ENCODE data around the gene UMOD. TPM values are rescaled to one million over a fixed set of nuclear protein-coding genes. Genes with fewer than 3 reads are reported as not detected.

UMOD gene
- total RNA-seq, 3 donors from 2014 or later, result not detected

DNA sequence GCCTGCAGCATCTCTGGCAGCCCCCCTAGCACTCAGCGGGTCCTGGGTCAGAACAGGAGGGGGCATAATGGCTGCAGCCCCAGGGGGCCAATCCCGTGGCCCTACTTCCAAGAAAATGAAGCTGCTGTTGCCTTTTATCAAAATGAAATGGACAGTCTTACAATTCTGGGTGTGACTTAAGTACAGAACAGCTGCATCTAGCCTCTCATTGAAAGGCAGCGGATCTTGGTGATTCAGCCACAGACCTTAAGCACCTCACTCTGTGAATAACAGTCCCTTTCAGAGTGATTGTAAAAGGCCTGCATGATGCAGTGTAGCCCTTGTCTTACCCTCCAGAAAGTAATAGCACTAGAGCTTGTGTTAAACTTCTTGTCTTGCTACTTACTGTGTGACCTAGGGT lies 11.5 kb upstream of the UMOD start:
- ATAC-seq (no peak), DNase-seq (no peak)
- TF ChIP-seq, protein P1, sequence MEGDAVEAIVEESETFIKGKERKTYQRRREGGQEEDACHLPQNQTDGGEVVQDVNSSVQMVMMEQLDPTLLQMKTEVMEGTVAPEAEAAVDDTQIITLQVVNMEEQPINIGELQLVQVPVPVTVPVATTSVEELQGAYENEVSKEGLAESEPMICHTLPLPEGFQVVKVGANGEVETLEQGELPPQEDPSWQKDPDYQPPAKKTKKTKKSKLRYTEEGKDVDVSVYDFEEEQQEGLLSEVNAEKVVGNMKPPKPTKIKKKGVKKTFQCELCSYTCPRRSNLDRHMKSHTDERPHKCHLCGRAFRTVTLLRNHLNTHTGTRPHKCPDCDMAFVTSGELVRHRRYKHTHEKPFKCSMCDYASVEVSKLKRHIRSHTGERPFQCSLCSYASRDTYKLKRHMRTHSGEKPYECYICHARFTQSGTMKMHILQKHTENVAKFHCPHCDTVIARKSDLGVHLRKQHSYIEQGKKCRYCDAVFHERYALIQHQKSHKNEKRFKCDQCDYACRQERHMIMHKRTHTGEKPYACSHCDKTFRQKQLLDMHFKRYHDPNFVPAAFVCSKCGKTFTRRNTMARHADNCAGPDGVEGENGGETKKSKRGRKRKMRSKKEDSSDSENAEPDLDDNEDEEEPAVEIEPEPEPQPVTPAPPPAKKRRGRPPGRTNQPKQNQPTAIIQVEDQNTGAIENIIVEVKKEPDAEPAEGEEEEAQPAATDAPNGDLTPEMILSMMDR (IDR thresholded peaks at IDR 0.05), result no peak
- intact Hi-C loops (cut with DNase I, micrococcal nuclease), result no loop called here
- H3K4me1 ChIP-seq (ENCODE audit: low read depth), result no peaks in the 10 kb centered on the region
- H3K9me3 ChIP-seq, result no peaks in the 10 kb centered on the region
- H3K4me3 ChIP-seq, result no peak overlapping the region
- H3K36me3 ChIP-seq (ENCODE audit: low read depth), result no peaks in the 10 kb centered on the region

DNA sequence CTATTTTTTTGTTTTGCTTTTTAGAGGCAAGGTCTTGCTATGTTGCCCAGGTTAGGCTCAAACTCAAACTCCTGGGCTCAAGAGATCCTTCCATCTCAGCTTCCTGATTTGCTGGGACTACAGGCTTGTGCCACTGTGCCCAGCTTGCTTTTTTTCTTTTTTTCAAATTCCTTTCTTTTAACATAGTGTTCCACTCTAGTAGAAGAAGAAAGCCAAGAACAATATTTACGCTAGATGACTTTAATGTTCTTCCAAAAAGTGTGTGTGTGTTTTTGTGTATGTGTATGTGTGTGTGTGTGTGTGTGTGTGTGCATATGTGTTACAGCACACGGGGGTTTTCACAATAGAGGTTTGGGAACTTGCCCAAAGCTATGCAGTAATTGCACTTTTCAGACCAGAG lies 10.7 kb upstream of the UMOD start:
- Histone ChIP-seq H3K36me3 (ENCODE audit: low read depth) (no peaks in the 10 kb centered on the region), H3K4me1 (ENCODE audit: low read depth) (no peaks in the 10 kb centered on the region), H3K9me3 (no peaks in the 10 kb centered on the region), H3K4me3 (no peak overlapping the region)
- DNase-seq (no peak), ATAC-seq (no peak)
- TF ChIP-seq, protein P1 (IDR thresholded peaks at IDR 0.05), result no peak
- intact Hi-C loops (cut with DNase I, micrococcal nuclease), result no loop called here

DNA sequence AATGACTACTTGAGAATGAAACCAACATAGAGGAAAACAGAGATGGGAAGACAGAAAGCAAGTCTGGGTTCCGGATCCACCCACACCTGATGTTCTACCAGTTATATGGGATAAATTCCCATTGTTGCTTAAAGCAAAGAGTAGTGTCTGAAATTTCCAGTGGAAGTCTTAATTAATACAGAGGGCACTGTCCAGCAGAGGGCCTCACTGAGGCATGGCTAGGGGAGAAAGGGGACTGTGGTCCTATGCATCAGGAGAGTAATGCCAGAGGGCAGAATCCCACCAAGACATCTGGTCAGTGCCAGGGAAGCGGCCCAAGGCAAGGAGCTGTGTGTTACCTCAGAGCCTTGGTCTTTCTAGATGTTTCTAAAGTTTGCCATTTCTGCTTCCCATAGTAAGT lies 7.5 kb upstream of the UMOD start:
- H3K36me3 ChIP-seq (ENCODE audit: low read depth), result no peaks in the 10 kb centered on the region
- no peak overlapping the region for H3K4me3 ChIP-seq
- DNase-seq (no peak), ATAC-seq (no peak)
- intact Hi-C loops (cut with DNase I, micrococcal nuclease), result no loop called here
- H3K9me3 ChIP-seq, result no peaks in the 10 kb centered on the region
- no peaks in the 10 kb centered on the region for H3K4me1 ChIP-seq (ENCODE audit: low read depth)
- TF ChIP-seq, protein P1 (IDR thresholded peaks at IDR 0.05), result no peak

DNA sequence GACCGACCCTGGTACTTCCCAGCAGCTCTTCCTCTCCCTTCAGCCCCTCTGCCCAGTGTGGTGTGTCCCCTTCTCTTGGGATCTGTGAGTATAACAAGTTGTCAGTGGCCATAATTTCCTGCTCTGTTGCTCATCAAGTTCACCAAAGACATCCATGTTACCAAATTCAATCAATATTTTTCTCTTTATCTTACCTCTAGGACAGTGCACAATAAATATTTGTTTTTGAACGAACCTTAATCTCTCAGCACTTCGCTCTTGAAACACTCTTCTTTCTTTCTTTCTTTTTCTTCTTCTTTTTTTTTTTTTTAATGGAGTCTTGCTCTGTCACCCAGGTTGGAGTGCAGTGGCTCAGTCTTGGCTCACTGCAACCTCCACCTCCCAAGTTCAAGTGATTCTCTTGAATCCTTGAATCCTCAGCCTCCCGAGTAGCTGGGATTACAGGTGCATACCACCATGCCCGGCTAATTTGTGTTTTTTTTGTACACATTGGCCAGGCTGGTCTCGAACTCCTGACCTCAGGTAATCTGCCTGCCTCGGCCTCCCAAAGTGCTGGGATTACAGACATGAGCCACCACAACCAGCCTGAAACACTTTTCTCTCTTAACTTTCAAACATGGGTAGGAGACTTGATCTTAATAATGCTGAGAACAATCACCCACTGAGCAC lies 2.7 kb upstream of the UMOD start:
- no peaks in the 10 kb centered on the region for H3K36me3 ChIP-seq (ENCODE audit: low read depth)
- intact Hi-C loops (cut with DNase I, micrococcal nuclease), result no loop called here
- H3K4me3 ChIP-seq, result no peak overlapping the region
- H3K9me3 ChIP-seq, result no peaks in the 10 kb centered on the region
- no peaks in the 10 kb centered on the region for H3K4me1 ChIP-seq (ENCODE audit: low read depth)
- ATAC-seq (no peak), DNase-seq (no peak)
- TF ChIP-seq, protein P1 (IDR thresholded peaks at IDR 0.05), result no peak

DNA sequence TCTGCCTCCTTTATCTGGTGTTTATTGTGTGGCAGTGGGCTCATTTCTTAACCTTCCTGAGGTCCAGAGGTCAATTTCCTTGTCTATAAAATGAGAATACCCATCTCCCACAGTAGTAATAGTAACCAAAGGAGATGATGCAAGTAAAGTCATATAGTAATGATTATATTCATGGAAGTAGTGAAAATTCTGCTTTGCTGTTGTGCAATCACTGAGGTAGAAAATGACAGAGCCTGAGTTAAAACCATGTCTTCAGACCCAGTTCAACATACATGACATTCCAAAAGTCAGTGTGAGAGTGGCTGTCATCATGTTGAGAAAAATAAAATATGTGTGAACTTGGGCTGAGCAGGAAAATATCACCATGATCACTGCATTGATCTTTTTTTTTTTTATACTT lies 864 bp upstream of the UMOD start:
- no peak for DNase-seq
- H3K4me1 ChIP-seq (ENCODE audit: low read depth), result no peaks in the 10 kb centered on the region

More for the DNA sequence above, 864 bp upstream of the UMOD start:
- Histone ChIP-seq H3K36me3 (ENCODE audit: low read depth) (no peaks in the 10 kb centered on the region), H3K4me3 (no peak overlapping the region), H3K9me3 (no peaks in the 10 kb centered on the region)
- intact Hi-C loops (cut with DNase I, micrococcal nuclease), result no loop called here
- no peak for ATAC-seq
- TF ChIP-seq, protein P1 (IDR thresholded peaks at IDR 0.05), result no peak
